Cardiac muscle cell (in vitro differentiated cells and primary cell): ENCODE measurements around the gene HPD. TPM values are rescaled to one million over a fixed set of nuclear protein-coding genes. Genes with fewer than 3 reads are reported as not detected.
"Not testable (repeated sequence)": the region's sequence is repeated elsewhere in the genome, so short reads cannot be mapped to it uniquely, and the experiment has no call there.

Experiments
- DNase-seq, 2 donors: peaks; one replicate each; pipeline versions ENCODE4 v3.0.0 to v3.0.0-alpha.2; 2010 to 2017; ENCODE audit warnings: low read depth in 1 of 2, low spot score in 1 of 2
- H3K27ac ChIP-seq: fragments of 200-600 bp; sonication (generic); 2 replicates; pipeline ENCODE4 v1.5.1; 2016
- H3K27me3 ChIP-seq: fragments of 200-600 bp; sonication (generic); 2 replicates; pipeline ENCODE4 v1.6.0; 2016; ENCODE audit warnings: control low read depth
- H3K36me3 ChIP-seq: fragments of 200-600 bp; sonication (generic); 2 replicates; pipeline ENCODE4 v1.5.1; 2016; ENCODE audit warnings: control low read depth
- H3K4me1 ChIP-seq: fragments of 200-600 bp; sonication (generic); 2 replicates; pipeline ENCODE4 v1.8.1; 2017; ENCODE audit warnings: low read depth, mild to moderate bottlenecking, mixed run types
- H3K4me3 ChIP-seq: fragments of 200-600 bp; sonication (generic); 2 replicates; pipeline ENCODE4 v1.5.1; 2016; ENCODE audit warnings: mild to moderate bottlenecking
- H3K9me3 ChIP-seq: fragments of 200-600 bp; sonication (generic); 2 replicates; pipeline ENCODE4 v1.5.1; 2017; ENCODE audit warnings: low read depth, mild to moderate bottlenecking, control low read depth
- CTCF ChIP-seq: IDR thresholded peaks from 2 replicates; pipeline ENCODE4 v1.5.1; 2012; ENCODE audit warnings: low read depth, mild to moderate bottlenecking, low read length
- polyA plus RNA-seq: library from polyadenylated mRNA; unstranded; fragments of >200 nt; fragmentation: Nextera tagmentation; extraction: Ambion mirVana; gene quantifications from 2 replicates; pipeline ENCODE4 v1.2.1, GENCODE V29; 2016
- total RNA-seq: library from RNA; depleted of rRNA; stranded (reverse); fragments of >200 nt; gene quantifications from 2 replicates; pipeline ENCODE4 v1.2.3, GENCODE V29; 2016

Gene HPD
- total and polyA plus RNA-seq, 2 experiments from 2014 or later: not detected

- TF ChIP-seq CTCF: no peak
- no peak for DNase-seq
- no peak overlapping the region for H3K4me3 ChIP-seq
- H3K36me3 ChIP-seq: no peaks in the 10 kb centered on the region
- no peaks in the 10 kb centered on the region for H3K27me3 ChIP-seq
- H3K9me3 ChIP-seq: no peaks in the 10 kb centered on the region
- H3K27ac ChIP-seq: no peak overlapping the region
- H3K4me1 ChIP-seq: no peaks in the 10 kb centered on the region
These were observed 15.4 kb upstream of the HPD start for GRCh38 chr12:121874071-121874470.

GRCh38 chr12:121873216-121873569 lies 14.5 kb upstream of the HPD start:
- Histone ChIP-seq H3K4me3 (no peak overlapping the region), H3K27me3 (no peaks in the 10 kb centered on the region), H3K4me1 (no peaks in the 10 kb centered on the region), H3K27ac (no peak overlapping the region), H3K36me3 (no peaks in the 10 kb centered on the region), H3K9me3 (no peaks in the 10 kb centered on the region)
- TF ChIP-seq CTCF: no peak
- peak in 1 of 2 donors; percentile 62 for DNase-seq

- no peak for TF ChIP-seq CTCF
- Histone ChIP-seq H3K27ac (no peak overlapping the region), H3K36me3 (no peaks in the 10 kb centered on the region), H3K4me1 (no peaks in the 10 kb centered on the region), H3K27me3 (no peaks in the 10 kb centered on the region), H3K4me3 (no peak overlapping the region), H3K9me3 (no peaks in the 10 kb centered on the region)
- peak; percentile 20 to 96 for DNase-seq
These were observed 14.0 kb upstream of the HPD start for GRCh38 chr12:121872546-121873215.

- TF ChIP-seq CTCF: no peak
- no peak for DNase-seq
- H3K27me3 ChIP-seq: no peaks in the 10 kb centered on the region
- no peaks in the 10 kb centered on the region for H3K9me3 ChIP-seq
- H3K4me1 ChIP-seq: no peaks in the 10 kb centered on the region
- no peak overlapping the region for H3K27ac ChIP-seq
- no peaks in the 10 kb centered on the region for H3K36me3 ChIP-seq
- H3K4me3 ChIP-seq: no peak overlapping the region
These were observed 12.8 kb upstream of the HPD start for GRCh38 chr12:121871467-121871866.

- not testable (repeated sequence) for H3K9me3 ChIP-seq, DNase-seq, H3K27me3 ChIP-seq, H3K36me3 ChIP-seq, H3K4me1 ChIP-seq, H3K4me3 ChIP-seq, H3K27ac ChIP-seq
These were observed 10.6 kb upstream of the HPD start for GRCh38 chr12:121869229-121869628.

GRCh38 chr12:121866331-121866730 lies 7.7 kb upstream of the HPD start:
- no peaks in the 10 kb centered on the region for H3K36me3 ChIP-seq
- H3K27ac ChIP-seq: no peak overlapping the region
- no peaks in the 10 kb centered on the region for H3K27me3 ChIP-seq
- H3K4me1 ChIP-seq: peaks cover 8% of the 10 kb centered on the region
- H3K9me3 ChIP-seq: no peaks in the 10 kb centered on the region
- no peak overlapping the region for H3K4me3 ChIP-seq
- TF ChIP-seq CTCF: no peak
- DNase-seq: no peak
